CD14-positive monocyte (primary cell): Measurements from ENCODE around the gene MAGEA1. TPM values are rescaled to one million over a fixed set of nuclear protein-coding genes. Genes with fewer than 3 reads are reported as not detected.

Source experiments
- DNase-seq, 3 donors: peaks; one replicate each; pipeline ENCODE4 v3.0.0-alpha.2; 2011 to 2022
- H2AFZ ChIP-seq: 2 replicates; pipeline ENCODE4 v1.6.0; 2012; ENCODE audit warnings: mild to moderate bottlenecking, low read depth, low read length, inconsistent platforms; ENCODE audit not compliant: insufficient read depth, poor library complexity, severe bottlenecking
- H3K27ac ChIP-seq, 2 donors: 1 replicate in 1 of 2; 2 replicates in 1 of 2; pipeline ENCODE4 v1.5.1; 2012 to 2013; ENCODE audit warnings: low read length in 2 of 2, control low read depth in 1 of 2, inconsistent platforms in 1 of 2, low read depth in 1 of 2, mild to moderate bottlenecking in 1 of 2
- H3K27me3 ChIP-seq, 2 donors: one replicate each; pipeline versions ENCODE4 v1.6.0 to v1.6.1; 2011 to 2013; ENCODE audit warnings: low read length in 2 of 2; ENCODE audit not compliant: control insufficient read depth in 2 of 2, insufficient read depth in 2 of 2
- H3K36me3 ChIP-seq, 2 donors: replicated peaks in 1 of 2; 1 replicate in 1 of 2; 2 replicates in 1 of 2; pipeline versions ENCODE4 v1.5.1 to v1.6.1; 2012 to 2013; ENCODE audit warnings: low read length in 2 of 2, control low read depth in 1 of 2, inconsistent platforms in 1 of 2, mild to moderate bottlenecking in 1 of 2; ENCODE audit not compliant: insufficient read depth in 2 of 2, control insufficient read depth in 1 of 2
- H3K4me1 ChIP-seq, 2 donors: 1 replicate in 1 of 2; 2 replicates in 1 of 2; pipeline versions ENCODE4 v1.5.1 to v1.6.1; 2012 to 2013; ENCODE audit warnings: low read length in 2 of 2, control low read depth in 1 of 2, inconsistent platforms in 1 of 2, mild to moderate bottlenecking in 1 of 2, moderate library complexity in 1 of 2; ENCODE audit not compliant: insufficient read depth in 2 of 2, control insufficient read depth in 1 of 2
- H3K4me2 ChIP-seq: replicated peaks from 2 replicates; pipeline ENCODE3; 2012; ENCODE audit warnings: low read length, moderate library complexity, mild to moderate bottlenecking; ENCODE audit not compliant: poor library complexity, severe bottlenecking; ENCODE audit errors: extremely low read depth
- H3K4me3 ChIP-seq, 3 experiments: fragments of 200-600 bp in 1 of 3; sonication (generic) in 1 of 3; replicated peaks in 1 of 3; 1 replicate in 2 of 3; 2 replicates in 1 of 3; pipeline ENCODE4 v1.5.1; 2011 to 2013; ENCODE audit warnings: low read length in 3 of 3, mild to moderate bottlenecking in 3 of 3, control low read depth in 2 of 3, low read depth in 2 of 3, inconsistent platforms in 1 of 3, moderate library complexity in 1 of 3
- H3K79me2 ChIP-seq: 2 replicates; pipeline ENCODE4 v1.6.0; 2012; ENCODE audit warnings: mild to moderate bottlenecking, control low read depth, inconsistent platforms, low read length, moderate library complexity; ENCODE audit not compliant: insufficient read depth
- H3K9ac ChIP-seq: 2 replicates; pipeline ENCODE4 v1.6.0; 2017; ENCODE audit warnings: low read length, mild to moderate bottlenecking; ENCODE audit not compliant: insufficient read depth, poor library complexity, severe bottlenecking
- H3K9me3 ChIP-seq, 2 donors: replicated peaks in 1 of 2; 1 replicate in 1 of 2; 2 replicates in 1 of 2; pipeline versions ENCODE4 v1.5.1 to v1.6.1; 2012 to 2013; ENCODE audit warnings: low read length in 2 of 2, control low read depth in 1 of 2; ENCODE audit not compliant: control insufficient read depth in 1 of 2, insufficient read depth in 1 of 2
- H4K20me1 ChIP-seq: 2 replicates; pipeline ENCODE4 v1.6.0; 2012; ENCODE audit warnings: mild to moderate bottlenecking, low read length, control low read depth, moderate library complexity; ENCODE audit not compliant: insufficient read depth
- H3K27ac Mint-ChIP-seq, 7 donors: one replicate each; pipeline ENCODE4 v1.8.0; 2020; ENCODE audit warnings: mild to moderate bottlenecking in 7 of 7, mixed read lengths in 7 of 7, moderate library complexity in 6 of 7, inconsistent platforms in 2 of 7
- H3K27me3 Mint-ChIP-seq, 3 donors: one replicate each; pipeline ENCODE4 v1.8.0; 2021 to 2022; ENCODE audit warnings: low read depth in 3 of 3, mild to moderate bottlenecking in 3 of 3, mixed read lengths in 3 of 3, moderate library complexity in 3 of 3, inconsistent platforms in 1 of 3
- H3K36me3 Mint-ChIP-seq, 2 donors: one replicate each; pipeline ENCODE4 v1.8.0; 2020; ENCODE audit warnings: mixed read lengths in 2 of 2, inconsistent platforms in 1 of 2, mild to moderate bottlenecking in 1 of 2
- H3K4me1 Mint-ChIP-seq: one replicate; pipeline ENCODE4 v1.8.0; 2020; ENCODE audit warnings: mild to moderate bottlenecking, mixed read lengths
- H3K4me3 Mint-ChIP-seq, 2 donors: one replicate each; pipeline ENCODE4 v1.8.0; 2020; ENCODE audit warnings: mild to moderate bottlenecking in 2 of 2, mixed read lengths in 2 of 2, moderate library complexity in 1 of 2
- H3K9me3 Mint-ChIP-seq, 7 donors: one replicate each; pipeline ENCODE4 v1.8.0; 2020 to 2022; ENCODE audit warnings: mixed read lengths in 7 of 7, mild to moderate bottlenecking in 6 of 7, moderate library complexity in 6 of 7, inconsistent platforms in 2 of 7
- WGBS: methylation state at CpG from one replicate; pipeline ENCODE4 v1.1.5; 2013; ENCODE audit warnings: missing lambda C conversion rate; ENCODE audit not compliant: insufficient coverage; 5-methylcytosine and 5-hydroxymethylcytosine counted together
- intact Hi-C, 2 donors: fragments of 100-400 bp; cut with micrococcal nuclease; formaldehyde crosslinking; loops; one replicate each; pipeline versions ENCODE4 v1.15.0 to v1.15.1; 2023
- polyA plus RNA-seq, 3 donors: library from polyadenylated mRNA; depleted of rRNA in 1 of 3; unstranded in 2 of 3; stranded (reverse) in 1 of 3; fragments of 300-500 nt in 2 of 3; fragments of >200 nt in 1 of 3; fragmentation: Illumina TruSeq in 2 of 3; gene quantifications; 1 replicate in 2 of 3; 2 replicates in 1 of 3; pipeline ENCODE4 v1.2.3, GENCODE V29; 2012 to 2021
- TF ChIP-seq, protein P1 (sequence below): fragments of 200-600 bp; IDR thresholded peaks from one replicate; pipeline ENCODE4 v1.8.0; 2022; ENCODE audit warnings: antibody characterized with exemption, mild to moderate bottlenecking

The MAGEA1 gene
- polyA plus RNA-seq, 3 donors = not detected

DNA sequence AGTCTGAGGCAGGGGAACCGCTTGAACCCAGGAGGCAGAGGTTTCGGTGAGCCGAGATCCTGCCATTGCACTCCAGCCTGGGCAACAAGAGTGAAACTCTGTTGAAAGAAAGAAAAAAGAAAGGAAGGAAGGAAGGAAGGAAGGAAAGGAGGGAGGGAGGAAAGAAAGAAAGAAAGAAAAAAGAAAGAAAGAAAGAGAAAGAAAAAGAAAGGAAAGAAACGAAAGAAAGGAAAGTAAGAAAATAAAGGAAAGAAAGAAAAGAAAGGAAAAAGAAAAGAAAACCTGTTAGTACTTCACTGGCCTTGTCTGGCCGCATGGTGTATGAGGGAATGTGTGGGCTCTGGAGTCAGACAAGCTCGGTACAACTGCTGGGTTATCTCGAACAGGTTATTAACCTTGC lies 20.8 kb upstream of the MAGEA1 start:
- Histone ChIP-seq H2AFZ (no peak overlapping the region), H4K20me1 (no peaks in the 10 kb centered on the region), H3K27me3 (peaks cover 0 to 3% of the 10 kb centered on the region in 2 donors), H3K4me1 (no peaks in the 10 kb centered on the region), H3K36me3 (no peaks in the 10 kb centered on the region), H3K79me2 (no peaks in the 10 kb centered on the region), H3K27ac (no peak overlapping the region), H3K4me2 (no peak overlapping the region), H3K9ac (no peak overlapping the region), H3K9me3 (no peaks in the 10 kb centered on the region), H3K4me3 (no peak overlapping the region)
- Mint-ChIP-seq H3K36me3 (no peaks in the 10 kb centered on the region), H3K27ac (no peak overlapping the region), H3K27me3 (peaks cover 1 to 6% (median 4%) of the 10 kb centered on the region in 3 donors), H3K4me3 (no peak overlapping the region), H3K4me1 (no peaks in the 10 kb centered on the region), H3K9me3 (peaks cover 0 to 2% (median 0%) of the 10 kb centered on the region in 7 donors)
- WGBS = no CpG with 5 or more reads among the region's 7 CpGs
- intact Hi-C loops = no loop called here
- TF ChIP-seq, protein P1, sequence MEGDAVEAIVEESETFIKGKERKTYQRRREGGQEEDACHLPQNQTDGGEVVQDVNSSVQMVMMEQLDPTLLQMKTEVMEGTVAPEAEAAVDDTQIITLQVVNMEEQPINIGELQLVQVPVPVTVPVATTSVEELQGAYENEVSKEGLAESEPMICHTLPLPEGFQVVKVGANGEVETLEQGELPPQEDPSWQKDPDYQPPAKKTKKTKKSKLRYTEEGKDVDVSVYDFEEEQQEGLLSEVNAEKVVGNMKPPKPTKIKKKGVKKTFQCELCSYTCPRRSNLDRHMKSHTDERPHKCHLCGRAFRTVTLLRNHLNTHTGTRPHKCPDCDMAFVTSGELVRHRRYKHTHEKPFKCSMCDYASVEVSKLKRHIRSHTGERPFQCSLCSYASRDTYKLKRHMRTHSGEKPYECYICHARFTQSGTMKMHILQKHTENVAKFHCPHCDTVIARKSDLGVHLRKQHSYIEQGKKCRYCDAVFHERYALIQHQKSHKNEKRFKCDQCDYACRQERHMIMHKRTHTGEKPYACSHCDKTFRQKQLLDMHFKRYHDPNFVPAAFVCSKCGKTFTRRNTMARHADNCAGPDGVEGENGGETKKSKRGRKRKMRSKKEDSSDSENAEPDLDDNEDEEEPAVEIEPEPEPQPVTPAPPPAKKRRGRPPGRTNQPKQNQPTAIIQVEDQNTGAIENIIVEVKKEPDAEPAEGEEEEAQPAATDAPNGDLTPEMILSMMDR = no peak
- DNase-seq = no peak

DNA sequence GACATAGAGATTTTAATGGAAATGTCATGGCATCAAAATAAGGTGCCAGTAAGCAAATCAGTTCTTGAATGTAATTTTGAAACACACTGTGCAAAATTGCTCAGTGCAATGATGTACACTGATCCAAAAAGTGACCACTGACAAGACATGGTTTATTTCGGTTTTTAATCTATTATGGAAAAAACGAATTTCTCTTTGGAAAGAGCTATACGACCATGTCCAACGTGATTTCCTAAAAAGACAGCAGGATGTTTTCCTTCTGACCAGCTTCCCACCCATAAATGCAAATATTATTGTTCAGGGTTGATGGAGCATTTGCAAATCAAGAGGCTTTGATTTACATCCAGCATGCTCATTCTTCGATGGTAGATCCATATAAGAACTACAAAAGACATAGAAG lies 17.1 kb upstream of the MAGEA1 start:
- WGBS = no CpG with 5 or more reads among the region's 5 CpGs
- intact Hi-C loops = no loop called here
- H3K36me3 Mint-ChIP-seq = no peaks in the 10 kb centered on the region

More for the DNA sequence above, 17.1 kb upstream of the MAGEA1 start:
- no peak overlapping the region for H3K4me3 ChIP-seq
- no peaks in the 10 kb centered on the region for H3K4me1 ChIP-seq
- Mint-ChIP-seq H3K9me3 (peaks cover 0 to 4% (median 0%) of the 10 kb centered on the region in 7 donors), H3K27ac (no peak overlapping the region), H3K27me3 (peaks cover 3 to 10% (median 5%) of the 10 kb centered on the region in 3 donors), H3K4me1 (no peaks in the 10 kb centered on the region), H3K4me3 (no peak overlapping the region)
- no peaks in the 10 kb centered on the region for H3K79me2 ChIP-seq
- no peaks in the 10 kb centered on the region for H4K20me1 ChIP-seq
- no peak overlapping the region for H3K27ac ChIP-seq
- no peak overlapping the region for H3K9ac ChIP-seq
- no peak for DNase-seq
- no peaks in the 10 kb centered on the region for H3K9me3 ChIP-seq
- H3K36me3 ChIP-seq = no peaks in the 10 kb centered on the region
- TF ChIP-seq, protein P1 = no peak
- no peak overlapping the region for H3K4me2 ChIP-seq
- no peak overlapping the region for H2AFZ ChIP-seq
- H3K27me3 ChIP-seq = peaks cover 0 to 3% of the 10 kb centered on the region in 2 donors
